ENCODE results near the gene SCYGR2. TPM values are rescaled to one million over a fixed set of nuclear protein-coding genes. Genes with fewer than 3 reads are reported as not detected.
"Not testable (repeated sequence)": the region's sequence is repeated elsewhere in the genome, so short reads cannot be mapped to it uniquely, and the experiment has no call there.

The SCYGR2 gene, protein sequence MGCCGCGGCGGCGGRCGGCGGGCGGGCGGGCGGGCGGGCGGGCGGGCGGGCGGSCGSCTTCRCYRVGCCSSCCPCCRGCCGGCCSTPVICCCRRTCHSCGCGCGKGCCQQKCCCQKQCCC
- total RNA-seq (not detected in 2 replicates), polyA plus RNA-seq (not detected in 2 replicates), polyA minus RNA-seq (not detected in 2 replicates), Bru-seq, nascent RNA (not detected), BruChase-seq, experiment 1, labeled RNA remaining after a 6-hour chase (percentile 27 among the genes with signal in this experiment), BruChase-seq, experiment 2, labeled RNA remaining after a 2-hour chase (not detected)
- polyA plus RNA-seq (2011; cell fraction: cytosol; rRNA removed) = not detected in 2 replicates
- not detected in 2 replicates for polyA plus RNA-seq (2011; cell fraction: nucleus; rRNA removed)
- not detected in 2 replicates for polyA plus RNA-seq (2012)
- polyA minus RNA-seq (2011; cell fraction: cytosol; rRNA and poly(A)+ RNA removed) = not detected
- not detected in 2 replicates for polyA minus RNA-seq (2011; cell fraction: nucleus; rRNA and poly(A)+ RNA removed)
- long read RNA-seq = 0 reads

DNA sequence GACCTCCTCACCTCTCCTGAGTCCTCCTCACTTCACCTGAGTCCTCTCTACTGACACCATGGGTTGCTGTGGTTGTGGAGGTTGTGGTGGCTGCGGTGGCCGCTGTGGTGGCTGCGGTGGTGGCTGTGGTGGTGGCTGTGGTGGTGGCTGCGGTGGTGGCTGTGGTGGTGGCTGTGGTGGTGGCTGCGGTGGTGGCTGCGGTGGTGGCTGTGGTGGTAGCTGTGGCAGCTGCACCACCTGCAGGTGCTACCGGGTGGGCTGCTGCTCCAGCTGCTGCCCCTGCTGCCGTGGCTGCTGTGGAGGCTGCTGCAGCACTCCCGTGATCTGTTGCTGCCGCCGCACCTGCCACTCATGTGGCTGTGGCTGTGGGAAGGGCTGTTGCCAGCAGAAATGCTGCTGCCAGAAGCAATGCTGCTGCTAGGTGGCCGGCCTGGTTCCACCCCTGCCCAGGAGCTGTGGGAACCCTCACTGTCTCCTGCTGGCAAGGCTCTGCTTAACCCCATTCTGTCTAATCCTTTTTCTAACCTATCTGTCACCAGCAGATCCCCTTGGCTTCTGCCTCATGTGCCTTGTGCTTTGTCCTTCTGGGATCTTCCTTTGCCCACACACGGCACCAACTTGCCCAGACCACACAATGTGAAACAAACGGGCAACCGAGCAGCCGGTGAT, at the start of gene SCYGR2:
Gene SCYGR2 (plus strand): TSS at position 59 of the 669 bp plus-strand sequence. CDS start 0 bp downstream, at position 59.
- BruUV-seq (replicated peaks); H3K27me3 ChIP-seq (ENCODE audit: control insufficient read depth in 2 of 2, insufficient read depth in 2 of 2, low read length in 2 of 2); H4K20me1 ChIP-seq (replicated peaks; ENCODE audit: control insufficient read depth, extremely low read depth, insufficient read depth, low read length); CTCF ChIA-PET; dilution Hi-C loops (cut with MboI; ENCODE audit: extremely low pct_ligation_motif_present, low sequenced_read_pairs); H3K4me3 ChIP-seq (replicated peaks in 1 of 3; ENCODE audit: insufficient read depth in 1 of 3, low read depth in 1 of 3, low read length in 3 of 3); intact Hi-C loops (cut with micrococcal nuclease); H3K36me3 ChIP-seq (ENCODE audit: control insufficient read depth in 2 of 2, extremely low read depth in 1 of 2, insufficient read depth in 2 of 2, low read length in 2 of 2); H3K79me2 ChIP-seq (ENCODE audit: control insufficient read depth, insufficient read depth, low read length); H3K9me1 ChIP-seq (replicated peaks; ENCODE audit: control insufficient read depth, extremely low read depth, insufficient read depth, low read length); H3K4me2 ChIP-seq (ENCODE audit: insufficient read depth, low read length); FAIRE-seq; H2AFZ ChIP-seq (ENCODE audit: low read depth, low read length); DNase-seq (ENCODE audit: low read depth, low spot score); H3K27ac ChIP-seq (ENCODE audit: insufficient read depth, low read depth, low read length); H3K9me3 ChIP-seq (replicated peaks; ENCODE audit: control insufficient read depth, insufficient read depth, low read length); POLR2A ChIA-PET; H3K9ac ChIP-seq (replicated peaks; ENCODE audit: extremely low read depth, insufficient read depth, low read length); H3K4me1 ChIP-seq (ENCODE audit: control insufficient read depth, extremely low read depth, insufficient read depth, low read length): not testable (repeated sequence)

- ChIA-PET CTCF (interaction anchor here (1.2 to 1.4 kb wide), 2 partner anchors 9 to 66 kb away, joined by 3 read pairs; no protein-coding TSS in a partner anchor), POLR2A (no interaction called here)
- no TSS peak for BruUV-seq (replicated peaks)
- H3K4me3 ChIP-seq (replicated peaks in 1 of 3; ENCODE audit: insufficient read depth in 1 of 3, low read depth in 1 of 3, low read length in 3 of 3) = no peak overlapping the region
- no peak overlapping the region for H2AFZ ChIP-seq (ENCODE audit: low read depth, low read length)
- no peaks in the 10 kb centered on the region for H3K4me1 ChIP-seq (ENCODE audit: control insufficient read depth, extremely low read depth, insufficient read depth, low read length)
- TF ChIP-seq POLR2AphosphoS5 (IDR thresholded peaks at IDR 0.05; ENCODE audit: insufficient read depth, low read depth, low read length) (no peak), MYC (IDR thresholded peaks at IDR 0.05; ENCODE audit: low read depth, low read length) (no peak), EZH2 (IDR thresholded peaks at IDR 0.05; ENCODE audit: borderline replicate concordance, low read depth, low read length, severe bottlenecking) (no peak), MAX (IDR thresholded peaks at IDR 0.05; ENCODE audit: insufficient read depth, insufficient read length) (no peak), JUN (IDR thresholded peaks at IDR 0.05; ENCODE audit: borderline replicate concordance, insufficient read depth, insufficient read length, low read depth) (no peak), GATA2 (IDR thresholded peaks at IDR 0.05; ENCODE audit: insufficient read depth, insufficient read length, low read depth, low read length) (no peak), POLR2A (IDR thresholded peaks at IDR 0.05; ENCODE audit: low read depth, low read length) (no peak), FOS (IDR thresholded peaks at IDR 0.05; ENCODE audit: borderline replicate concordance, insufficient read depth, low read length) (no peak)
- TF ChIP-seq, protein P1, sequence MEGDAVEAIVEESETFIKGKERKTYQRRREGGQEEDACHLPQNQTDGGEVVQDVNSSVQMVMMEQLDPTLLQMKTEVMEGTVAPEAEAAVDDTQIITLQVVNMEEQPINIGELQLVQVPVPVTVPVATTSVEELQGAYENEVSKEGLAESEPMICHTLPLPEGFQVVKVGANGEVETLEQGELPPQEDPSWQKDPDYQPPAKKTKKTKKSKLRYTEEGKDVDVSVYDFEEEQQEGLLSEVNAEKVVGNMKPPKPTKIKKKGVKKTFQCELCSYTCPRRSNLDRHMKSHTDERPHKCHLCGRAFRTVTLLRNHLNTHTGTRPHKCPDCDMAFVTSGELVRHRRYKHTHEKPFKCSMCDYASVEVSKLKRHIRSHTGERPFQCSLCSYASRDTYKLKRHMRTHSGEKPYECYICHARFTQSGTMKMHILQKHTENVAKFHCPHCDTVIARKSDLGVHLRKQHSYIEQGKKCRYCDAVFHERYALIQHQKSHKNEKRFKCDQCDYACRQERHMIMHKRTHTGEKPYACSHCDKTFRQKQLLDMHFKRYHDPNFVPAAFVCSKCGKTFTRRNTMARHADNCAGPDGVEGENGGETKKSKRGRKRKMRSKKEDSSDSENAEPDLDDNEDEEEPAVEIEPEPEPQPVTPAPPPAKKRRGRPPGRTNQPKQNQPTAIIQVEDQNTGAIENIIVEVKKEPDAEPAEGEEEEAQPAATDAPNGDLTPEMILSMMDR (IDR thresholded peaks at IDR 0.05; ENCODE audit: extremely low read depth in 1 of 2, insufficient read depth in 1 of 2, low read depth in 1 of 2, low read length in 2 of 2) = no peak
- no peaks in the 10 kb centered on the region for H3K27me3 ChIP-seq (ENCODE audit: control insufficient read depth in 2 of 2, insufficient read depth in 2 of 2, low read length in 2 of 2)
- no peaks in the 10 kb centered on the region for H3K79me2 ChIP-seq (ENCODE audit: control insufficient read depth, insufficient read depth, low read length)
- no peak for DNase-seq (ENCODE audit: low read depth, low spot score)
- H3K9me3 ChIP-seq (replicated peaks; ENCODE audit: control insufficient read depth, insufficient read depth, low read length) = no peaks in the 10 kb centered on the region
- H3K9ac ChIP-seq (replicated peaks; ENCODE audit: extremely low read depth, insufficient read depth, low read length) = no peak overlapping the region
- dilution Hi-C loops (cut with MboI; ENCODE audit: extremely low pct_ligation_motif_present, low sequenced_read_pairs) (no loop called here), intact Hi-C loops (cut with micrococcal nuclease) (loop anchor here (2.0 to 5.0 kb wide), 2 partner anchors 80 to 145 kb away; partner anchors contain the start of gene AGFG1)
- H3K27ac ChIP-seq (ENCODE audit: insufficient read depth, low read depth, low read length) = no peak overlapping the region
- no peak for FAIRE-seq
- no peaks in the 10 kb centered on the region for H4K20me1 ChIP-seq (replicated peaks; ENCODE audit: control insufficient read depth, extremely low read depth, insufficient read depth, low read length)
- H3K36me3 ChIP-seq (ENCODE audit: control insufficient read depth in 2 of 2, extremely low read depth in 1 of 2, insufficient read depth in 2 of 2, low read length in 2 of 2) = peaks cover 7 to 11% of the 10 kb centered on the region in 2 experiments
- H3K9me1 ChIP-seq (replicated peaks; ENCODE audit: control insufficient read depth, extremely low read depth, insufficient read depth, low read length) = no peaks in the 10 kb centered on the region
- H3K4me2 ChIP-seq (ENCODE audit: insufficient read depth, low read length) = no peak overlapping the region
Measured at GRCh38 chr2:227551836-227552235, 46.9 kb upstream of the SCYGR2 start.
